Body of pancreas (tissue), 4 donors: ENCODE measurements around the gene ST6GALNAC1.

Experiments used
- POLR2A ChIP-seq, 3 donors: fragments of 450-650 bp; IDR thresholded peaks; one replicate each; pipeline ENCODE4 v1.6.1; 2016; ENCODE audit warnings: antibody characterized with exemption in 3 of 3, mild to moderate bottlenecking in 2 of 3
- TF ChIP-seq, protein P1 (sequence below), 7 experiments: fragments of 450-650 bp in 4 of 7; fragments of 200-600 bp in 3 of 7; sonication (generic) in 3 of 7; IDR thresholded peaks; one replicate each; pipeline ENCODE4 v1.5.1; 2016 to 2019; ENCODE audit warnings: antibody characterized with exemption in 7 of 7

DNA sequence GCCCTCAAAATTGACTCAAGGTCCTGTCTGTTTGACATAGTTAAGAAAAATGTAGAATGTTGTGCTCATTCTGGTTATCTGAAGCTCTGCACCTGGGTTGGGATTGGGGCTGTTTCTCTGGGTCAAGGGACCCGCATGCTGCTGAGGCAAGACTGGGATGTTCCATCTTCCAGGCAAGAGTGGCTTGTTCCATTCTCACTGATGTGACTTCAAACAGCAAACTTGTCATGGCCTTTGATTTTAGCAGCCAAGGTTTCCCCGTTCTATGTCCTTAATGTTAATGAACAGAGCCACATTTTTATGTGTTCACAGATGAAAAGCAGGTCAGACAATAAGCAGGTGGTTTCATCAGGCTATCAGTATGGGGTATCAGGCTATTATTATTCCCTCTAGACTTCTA, 25.7 kb downstream of the ST6GALNAC1 start:
- TF ChIP-seq POLR2A (IDR thresholded peaks at IDR 0.05), result no peak
- TF ChIP-seq, protein P1, sequence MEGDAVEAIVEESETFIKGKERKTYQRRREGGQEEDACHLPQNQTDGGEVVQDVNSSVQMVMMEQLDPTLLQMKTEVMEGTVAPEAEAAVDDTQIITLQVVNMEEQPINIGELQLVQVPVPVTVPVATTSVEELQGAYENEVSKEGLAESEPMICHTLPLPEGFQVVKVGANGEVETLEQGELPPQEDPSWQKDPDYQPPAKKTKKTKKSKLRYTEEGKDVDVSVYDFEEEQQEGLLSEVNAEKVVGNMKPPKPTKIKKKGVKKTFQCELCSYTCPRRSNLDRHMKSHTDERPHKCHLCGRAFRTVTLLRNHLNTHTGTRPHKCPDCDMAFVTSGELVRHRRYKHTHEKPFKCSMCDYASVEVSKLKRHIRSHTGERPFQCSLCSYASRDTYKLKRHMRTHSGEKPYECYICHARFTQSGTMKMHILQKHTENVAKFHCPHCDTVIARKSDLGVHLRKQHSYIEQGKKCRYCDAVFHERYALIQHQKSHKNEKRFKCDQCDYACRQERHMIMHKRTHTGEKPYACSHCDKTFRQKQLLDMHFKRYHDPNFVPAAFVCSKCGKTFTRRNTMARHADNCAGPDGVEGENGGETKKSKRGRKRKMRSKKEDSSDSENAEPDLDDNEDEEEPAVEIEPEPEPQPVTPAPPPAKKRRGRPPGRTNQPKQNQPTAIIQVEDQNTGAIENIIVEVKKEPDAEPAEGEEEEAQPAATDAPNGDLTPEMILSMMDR (IDR thresholded peaks at IDR 0.05), result no peak
